GM23338 (cell line): Measurements from ENCODE around the gene CHCHD3.

Experiments
- CREB1 ChIP-seq: fragments of 250-450 bp; sonication (Bioruptor Pico); IDR thresholded peaks from 2 replicates; pipeline ENCODE4 v1.5.0; 2020; ENCODE audit warnings: low read depth, mild to moderate bottlenecking, moderate library complexity
- CTCF ChIP-seq, 2 experiments: fragments of 200-600 bp in 1 of 2; sonication (generic) in 1 of 2; conservative IDR thresholded peaks; 2 replicates each; pipeline versions ENCODE4 v1.5.1 to v1.6.1; 2016 to 2017; ENCODE audit warnings: antibody characterized with exemption in 2 of 2, low read depth in 2 of 2, mild to moderate bottlenecking in 2 of 2, moderate library complexity in 1 of 2
- ETS1 ChIP-seq: IDR thresholded peaks from 2 replicates; pipeline ENCODE4 v1.6.1; 2016; ENCODE audit warnings: antibody characterized with exemption
- EZH2 ChIP-seq: fragments of 200-600 bp; sonication (generic); IDR thresholded peaks from one replicate; pipeline ENCODE4 v1.8.0; 2017; ENCODE audit warnings: antibody characterized with exemption, mild to moderate bottlenecking, low read depth; ENCODE audit not compliant: unreplicated experiment
- EZH2phosphoT487 ChIP-seq: fragments of 200-600 bp; sonication (generic); IDR thresholded peaks from one replicate; pipeline ENCODE4 v1.8.1; 2018; ENCODE audit warnings: antibody characterized with exemption; ENCODE audit not compliant: unreplicated experiment
- JUNB ChIP-seq: IDR thresholded peaks from one replicate; pipeline ENCODE4 v1.6.1; 2016; ENCODE audit warnings: antibody characterized with exemption; ENCODE audit not compliant: unreplicated experiment
- NANOG ChIP-seq: IDR thresholded peaks from 2 replicates; pipeline ENCODE4 v1.6.1; 2016; ENCODE audit warnings: antibody characterized with exemption, borderline replicate concordance
- POLR2AphosphoS5 ChIP-seq: IDR thresholded peaks from 2 replicates; pipeline ENCODE4 v1.6.1; 2016; ENCODE audit warnings: antibody characterized with exemption, low read depth
- REST ChIP-seq: IDR thresholded peaks from one replicate; pipeline ENCODE4 v1.6.1; 2018; ENCODE audit warnings: antibody characterized with exemption; ENCODE audit not compliant: unreplicated experiment
- ZNF114 ChIP-seq: fragments of 250-450 bp; sonication (Bioruptor Pico); IDR thresholded peaks from 2 replicates; pipeline ENCODE4 v1.5.0; 2020; ENCODE audit warnings: mild to moderate bottlenecking, moderate library complexity
- ZNF331 ChIP-seq: fragments of 250-450 bp; sonication (Bioruptor Pico); IDR thresholded peaks from 2 replicates; pipeline ENCODE4 v1.5.0; 2020; ENCODE audit warnings: low read depth, mild to moderate bottlenecking, moderate library complexity

DNA sequence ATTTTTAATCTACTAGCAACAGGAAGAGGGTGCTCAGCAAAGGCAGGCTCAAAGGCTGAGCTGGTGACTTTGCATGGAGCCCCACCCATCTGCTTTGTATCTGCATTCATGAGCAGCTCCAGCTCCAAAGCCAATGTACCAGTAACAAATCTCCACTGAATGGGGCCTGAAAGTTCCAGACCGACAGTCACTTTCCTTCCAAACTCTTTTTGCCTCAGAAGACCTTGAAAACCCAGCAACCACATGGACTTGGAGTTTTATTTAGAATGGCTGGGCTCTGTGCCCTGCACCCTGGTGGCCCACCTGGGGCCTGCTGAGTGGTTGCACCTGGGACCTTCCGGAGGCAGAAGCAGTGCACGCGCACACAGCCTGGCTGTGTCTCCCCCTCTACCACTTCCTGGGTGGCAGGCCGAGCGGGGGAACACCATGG, 310.6 kb downstream of the CHCHD3 start:
- TF ChIP-seq CTCF (conservative IDR thresholded peaks at IDR 0.05; ENCODE audit: low read depth in 2 of 2) (0 out of 4 replicates have a peak, but pooled peaks of 1 of the 2 experiments have one; percentile 19), POLR2AphosphoS5 (no peak), EZH2phosphoT487 (no peak), REST (no peak), ZNF331 (no peak), EZH2 (no peak), CREB1 (CRISPR knock-in tag) (no peak), ETS1 (no peak), ZNF114 (CRISPR knock-in tag) (no peak), JUNB (no peak), NANOG (no peak)
